SK-N-MC (cell line): Measurements from ENCODE around the gene MTUS2.

Experiments
- EZH2 ChIP-seq: fragments of 200-600 bp; sonication (generic); IDR thresholded peaks from one replicate; pipeline ENCODE4 v1.6.1; 2017; ENCODE audit warnings: antibody characterized with exemption
- POLR2AphosphoS5 ChIP-seq: IDR thresholded peaks from 2 replicates; pipeline ENCODE4 v1.6.1; 2012; ENCODE audit warnings: mild to moderate bottlenecking, low read depth, low read length, borderline replicate concordance

DNA sequence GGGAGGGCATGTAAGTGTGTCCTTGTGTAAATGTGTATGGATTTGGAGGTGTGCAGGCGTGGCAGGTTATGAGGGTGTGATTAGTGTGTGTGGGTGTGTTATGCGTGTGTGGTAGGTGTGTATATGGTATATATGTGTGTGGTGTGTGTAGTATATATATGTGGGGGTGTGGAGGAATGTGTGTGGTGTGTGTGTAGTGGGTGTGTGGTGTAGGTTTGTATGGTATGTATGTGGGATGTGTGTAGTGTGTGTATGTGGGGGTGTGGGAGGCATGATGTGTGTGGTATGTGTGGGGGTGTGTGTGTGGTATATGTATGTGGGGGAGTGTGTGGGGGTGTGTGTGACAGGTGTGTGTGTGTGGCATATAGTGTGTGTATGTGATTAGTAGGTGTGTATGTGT is 671.1 kb downstream of the MTUS2 start:
- TF ChIP-seq POLR2AphosphoS5: no peak
- TF ChIP-seq EZH2: no peak
